HepG2 (cell line): ENCODE measurements around the gene SALL4. TPM values are rescaled to one million over a fixed set of nuclear protein-coding genes. Genes with fewer than 3 reads are reported as not detected.

Experiments used
- CC2D1A ChIP-seq: sonication (generic); formaldehyde crosslinking; IDR thresholded peaks from 2 replicates; pipeline ENCODE4 v1.8.1; 2023; ENCODE audit warnings: mild to moderate bottlenecking, missing genetic modification reagents
- NFE2L2 ChIP-seq: fragments of 150-350 bp; IDR thresholded peaks from 2 replicates; pipeline ENCODE4 v1.6.1; 2014; ENCODE audit warnings: low read length
- SOX6 ChIP-seq, 2 experiments: fragments of 450-650 bp in 1 of 2; sonication (generic) in 1 of 2; formaldehyde crosslinking in 1 of 2; IDR thresholded peaks; 2 replicates each; pipeline versions ENCODE4 v1.4.0 to v1.6.1; 2017 to 2020; ENCODE audit warnings: antibody characterized with exemption in 1 of 2, mild to moderate bottlenecking in 1 of 2, missing genetic modification reagents in 1 of 2
- TARDBP ChIP-seq: sonication (generic); formaldehyde crosslinking; IDR thresholded peaks from 2 replicates; pipeline ENCODE4 v1.8.0; 2022; ENCODE audit warnings: mild to moderate bottlenecking, missing genetic modification reagents
- U2AF2 ChIP-seq: fragments of 200-400 bp; formaldehyde crosslinking; IDR thresholded peaks from 2 replicates; pipeline ENCODE4 v1.6.1; 2017; ENCODE audit warnings: low read depth, mild to moderate bottlenecking, low read length
- ZFP41 ChIP-seq: sonication (generic); formaldehyde crosslinking; IDR thresholded peaks from 2 replicates; pipeline ENCODE4 v1.4.0; 2020; ENCODE audit warnings: mild to moderate bottlenecking, missing genetic modification reagents, borderline replicate concordance
- polyA plus RNA-seq, 8 experiments: library from polyadenylated mRNA; depleted of rRNA in 3 of 8; stranded (reverse) in 7 of 8; unstranded in 1 of 8; fragments of >200 nt; fragmentation: Illumina TruSeq in 4 of 8; extraction: Trizol in 4 of 8; gene quantifications; 2 replicates each; pipeline versions ENCODE4 v1.2.1 to v1.2.3, GENCODE V29; 2011 to 2016; ENCODE audit warnings: low read depth in 4 of 8, missing spikeins in 1 of 8, mixed read lengths in 1 of 8; ENCODE audit not compliant: insufficient read depth in 1 of 8
- total RNA-seq, 5 experiments: library from RNA; depleted of rRNA; stranded (reverse); fragments of >200 nt; fragmentation: Illumina TruSeq; extraction: Trizol; gene quantifications; 2 replicates each; pipeline ENCODE4 v1.2.3, GENCODE V29; 2016; ENCODE audit warnings: low read depth in 1 of 5
- TF ChIP-seq, protein P1 (sequence below): IDR thresholded peaks from 2 replicates; pipeline ENCODE4 v1.6.1; 2016; ENCODE audit warnings: low read depth, missing genetic modification reagents, missing compliant biosample characterization
- TF ChIP-seq, protein P2 (sequence below): sonication (generic); formaldehyde crosslinking; IDR thresholded peaks from 2 replicates; pipeline ENCODE4 v1.4.0; 2020; ENCODE audit warnings: mild to moderate bottlenecking, missing genetic modification reagents, borderline replicate concordance
- TF ChIP-seq, protein P3 (sequence below): sonication (generic); formaldehyde crosslinking; IDR thresholded peaks from 2 replicates; pipeline ENCODE4 v1.4.0; 2020; ENCODE audit warnings: missing genetic modification reagents, borderline replicate concordance
- TF ChIP-seq, protein P4 (sequence below): sonication (generic); formaldehyde crosslinking; IDR thresholded peaks from 2 replicates; pipeline ENCODE4 v1.5.1; 2020; ENCODE audit warnings: missing genetic modification reagents, mild to moderate bottlenecking, borderline replicate concordance
- TF ChIP-seq, protein P5 (sequence below): sonication (generic); formaldehyde crosslinking; IDR thresholded peaks from 2 replicates; pipeline ENCODE4 v1.4.0; 2020; ENCODE audit warnings: mild to moderate bottlenecking, missing genetic modification reagents

SALL4 gene
- total and polyA plus RNA-seq, 2 of the 13 experiments (the other 11 are each of a cell fraction or from before 2014, with no cell fraction given): 0.33 to 1.8 TPM

DNA sequence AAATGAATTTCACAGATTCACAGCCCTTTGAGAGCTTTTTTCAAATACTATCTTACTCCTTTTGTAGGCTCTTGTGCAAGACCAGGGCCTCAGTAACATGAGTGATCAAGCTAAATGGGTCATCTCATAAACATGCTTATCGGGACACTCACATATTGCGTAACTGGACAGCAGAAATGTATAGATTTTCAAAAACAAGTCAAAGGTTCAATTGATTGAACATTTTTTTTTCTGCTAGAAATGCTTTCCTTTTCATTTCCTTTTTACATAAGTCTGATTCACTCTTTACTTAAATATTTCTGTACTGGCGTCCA lies 8.7 kb upstream of the SALL4 start (continued):
- TF ChIP-seq TARDBP: peak; percentile 86; the same call in 1 of the 2 replicates
- no peak for TF ChIP-seq CC2D1A (CRISPR knock-in tag)
- no peak for TF ChIP-seq U2AF2
- no peak for TF ChIP-seq NFE2L2
- TF ChIP-seq ZFP41 (CRISPR knock-in tag): no peak
- TF ChIP-seq, protein P1, sequence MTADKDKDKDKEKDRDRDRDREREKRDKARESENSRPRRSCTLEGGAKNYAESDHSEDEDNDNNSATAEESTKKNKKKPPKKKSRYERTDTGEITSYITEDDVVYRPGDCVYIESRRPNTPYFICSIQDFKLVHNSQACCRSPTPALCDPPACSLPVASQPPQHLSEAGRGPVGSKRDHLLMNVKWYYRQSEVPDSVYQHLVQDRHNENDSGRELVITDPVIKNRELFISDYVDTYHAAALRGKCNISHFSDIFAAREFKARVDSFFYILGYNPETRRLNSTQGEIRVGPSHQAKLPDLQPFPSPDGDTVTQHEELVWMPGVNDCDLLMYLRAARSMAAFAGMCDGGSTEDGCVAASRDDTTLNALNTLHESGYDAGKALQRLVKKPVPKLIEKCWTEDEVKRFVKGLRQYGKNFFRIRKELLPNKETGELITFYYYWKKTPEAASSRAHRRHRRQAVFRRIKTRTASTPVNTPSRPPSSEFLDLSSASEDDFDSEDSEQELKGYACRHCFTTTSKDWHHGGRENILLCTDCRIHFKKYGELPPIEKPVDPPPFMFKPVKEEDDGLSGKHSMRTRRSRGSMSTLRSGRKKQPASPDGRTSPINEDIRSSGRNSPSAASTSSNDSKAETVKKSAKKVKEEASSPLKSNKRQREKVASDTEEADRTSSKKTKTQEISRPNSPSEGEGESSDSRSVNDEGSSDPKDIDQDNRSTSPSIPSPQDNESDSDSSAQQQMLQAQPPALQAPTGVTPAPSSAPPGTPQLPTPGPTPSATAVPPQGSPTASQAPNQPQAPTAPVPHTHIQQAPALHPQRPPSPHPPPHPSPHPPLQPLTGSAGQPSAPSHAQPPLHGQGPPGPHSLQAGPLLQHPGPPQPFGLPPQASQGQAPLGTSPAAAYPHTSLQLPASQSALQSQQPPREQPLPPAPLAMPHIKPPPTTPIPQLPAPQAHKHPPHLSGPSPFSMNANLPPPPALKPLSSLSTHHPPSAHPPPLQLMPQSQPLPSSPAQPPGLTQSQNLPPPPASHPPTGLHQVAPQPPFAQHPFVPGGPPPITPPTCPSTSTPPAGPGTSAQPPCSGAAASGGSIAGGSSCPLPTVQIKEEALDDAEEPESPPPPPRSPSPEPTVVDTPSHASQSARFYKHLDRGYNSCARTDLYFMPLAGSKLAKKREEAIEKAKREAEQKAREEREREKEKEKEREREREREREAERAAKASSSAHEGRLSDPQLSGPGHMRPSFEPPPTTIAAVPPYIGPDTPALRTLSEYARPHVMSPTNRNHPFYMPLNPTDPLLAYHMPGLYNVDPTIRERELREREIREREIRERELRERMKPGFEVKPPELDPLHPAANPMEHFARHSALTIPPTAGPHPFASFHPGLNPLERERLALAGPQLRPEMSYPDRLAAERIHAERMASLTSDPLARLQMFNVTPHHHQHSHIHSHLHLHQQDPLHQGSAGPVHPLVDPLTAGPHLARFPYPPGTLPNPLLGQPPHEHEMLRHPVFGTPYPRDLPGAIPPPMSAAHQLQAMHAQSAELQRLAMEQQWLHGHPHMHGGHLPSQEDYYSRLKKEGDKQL: peak; percentile 78; the same call in 1 of the 2 replicates
- TF ChIP-seq, protein P2, sequence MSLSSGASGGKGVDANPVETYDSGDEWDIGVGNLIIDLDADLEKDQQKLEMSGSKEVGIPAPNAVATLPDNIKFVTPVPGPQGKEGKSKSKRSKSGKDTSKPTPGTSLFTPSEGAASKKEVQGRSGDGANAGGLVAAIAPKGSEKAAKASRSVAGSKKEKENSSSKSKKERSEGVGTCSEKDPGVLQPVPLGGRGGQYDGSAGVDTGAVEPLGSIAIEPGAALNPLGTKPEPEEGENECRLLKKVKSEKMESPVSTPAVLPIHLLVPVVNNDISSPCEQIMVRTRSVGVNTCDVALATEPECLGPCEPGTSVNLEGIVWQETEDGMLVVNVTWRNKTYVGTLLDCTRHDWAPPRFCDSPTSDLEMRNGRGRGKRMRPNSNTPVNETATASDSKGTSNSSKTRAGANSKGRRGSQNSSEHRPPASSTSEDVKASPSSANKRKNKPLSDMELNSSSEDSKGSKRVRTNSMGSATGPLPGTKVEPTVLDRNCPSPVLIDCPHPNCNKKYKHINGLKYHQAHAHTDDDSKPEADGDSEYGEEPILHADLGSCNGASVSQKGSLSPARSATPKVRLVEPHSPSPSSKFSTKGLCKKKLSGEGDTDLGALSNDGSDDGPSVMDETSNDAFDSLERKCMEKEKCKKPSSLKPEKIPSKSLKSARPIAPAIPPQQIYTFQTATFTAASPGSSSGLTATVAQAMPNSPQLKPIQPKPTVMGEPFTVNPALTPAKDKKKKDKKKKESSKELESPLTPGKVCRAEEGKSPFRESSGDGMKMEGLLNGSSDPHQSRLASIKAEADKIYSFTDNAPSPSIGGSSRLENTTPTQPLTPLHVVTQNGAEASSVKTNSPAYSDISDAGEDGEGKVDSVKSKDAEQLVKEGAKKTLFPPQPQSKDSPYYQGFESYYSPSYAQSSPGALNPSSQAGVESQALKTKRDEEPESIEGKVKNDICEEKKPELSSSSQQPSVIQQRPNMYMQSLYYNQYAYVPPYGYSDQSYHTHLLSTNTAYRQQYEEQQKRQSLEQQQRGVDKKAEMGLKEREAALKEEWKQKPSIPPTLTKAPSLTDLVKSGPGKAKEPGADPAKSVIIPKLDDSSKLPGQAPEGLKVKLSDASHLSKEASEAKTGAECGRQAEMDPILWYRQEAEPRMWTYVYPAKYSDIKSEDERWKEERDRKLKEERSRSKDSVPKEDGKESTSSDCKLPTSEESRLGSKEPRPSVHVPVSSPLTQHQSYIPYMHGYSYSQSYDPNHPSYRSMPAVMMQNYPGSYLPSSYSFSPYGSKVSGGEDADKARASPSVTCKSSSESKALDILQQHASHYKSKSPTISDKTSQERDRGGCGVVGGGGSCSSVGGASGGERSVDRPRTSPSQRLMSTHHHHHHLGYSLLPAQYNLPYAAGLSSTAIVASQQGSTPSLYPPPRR (CRISPR knock-in tag): peak; percentile 83; the same call in 1 of the 2 replicates
- TF ChIP-seq, protein P3, sequence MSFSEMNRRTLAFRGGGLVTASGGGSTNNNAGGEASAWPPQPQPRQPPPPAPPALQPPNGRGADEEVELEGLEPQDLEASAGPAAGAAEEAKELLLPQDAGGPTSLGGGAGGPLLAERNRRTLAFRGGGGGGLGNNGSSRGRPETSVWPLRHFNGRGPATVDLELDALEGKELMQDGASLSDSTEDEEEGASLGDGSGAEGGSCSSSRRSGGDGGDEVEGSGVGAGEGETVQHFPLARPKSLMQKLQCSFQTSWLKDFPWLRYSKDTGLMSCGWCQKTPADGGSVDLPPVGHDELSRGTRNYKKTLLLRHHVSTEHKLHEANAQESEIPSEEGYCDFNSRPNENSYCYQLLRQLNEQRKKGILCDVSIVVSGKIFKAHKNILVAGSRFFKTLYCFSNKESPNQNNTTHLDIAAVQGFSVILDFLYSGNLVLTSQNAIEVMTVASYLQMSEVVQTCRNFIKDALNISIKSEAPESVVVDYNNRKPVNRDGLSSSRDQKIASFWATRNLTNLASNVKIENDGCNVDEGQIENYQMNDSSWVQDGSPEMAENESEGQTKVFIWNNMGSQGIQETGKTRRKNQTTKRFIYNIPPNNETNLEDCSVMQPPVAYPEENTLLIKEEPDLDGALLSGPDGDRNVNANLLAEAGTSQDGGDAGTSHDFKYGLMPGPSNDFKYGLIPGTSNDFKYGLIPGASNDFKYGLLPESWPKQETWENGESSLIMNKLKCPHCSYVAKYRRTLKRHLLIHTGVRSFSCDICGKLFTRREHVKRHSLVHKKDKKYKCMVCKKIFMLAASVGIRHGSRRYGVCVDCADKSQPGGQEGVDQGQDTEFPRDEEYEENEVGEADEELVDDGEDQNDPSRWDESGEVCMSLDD: no peak
- TF ChIP-seq, protein P4, sequence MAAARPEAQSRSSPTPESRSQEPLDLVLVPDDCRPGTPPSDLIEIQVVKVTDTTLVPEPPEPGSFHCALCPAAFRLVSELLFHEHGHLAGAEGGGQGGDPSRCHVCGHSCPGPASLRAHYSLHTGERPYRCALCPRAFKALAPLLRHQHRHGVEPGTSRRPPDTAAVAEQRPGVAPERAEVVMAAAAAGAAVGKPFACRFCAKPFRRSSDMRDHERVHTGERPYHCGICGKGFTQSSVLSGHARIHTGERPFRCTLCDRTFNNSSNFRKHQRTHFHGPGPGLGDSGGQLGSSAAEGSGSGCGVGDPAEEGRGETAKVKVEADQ: no peak
- TF ChIP-seq, protein P5, sequence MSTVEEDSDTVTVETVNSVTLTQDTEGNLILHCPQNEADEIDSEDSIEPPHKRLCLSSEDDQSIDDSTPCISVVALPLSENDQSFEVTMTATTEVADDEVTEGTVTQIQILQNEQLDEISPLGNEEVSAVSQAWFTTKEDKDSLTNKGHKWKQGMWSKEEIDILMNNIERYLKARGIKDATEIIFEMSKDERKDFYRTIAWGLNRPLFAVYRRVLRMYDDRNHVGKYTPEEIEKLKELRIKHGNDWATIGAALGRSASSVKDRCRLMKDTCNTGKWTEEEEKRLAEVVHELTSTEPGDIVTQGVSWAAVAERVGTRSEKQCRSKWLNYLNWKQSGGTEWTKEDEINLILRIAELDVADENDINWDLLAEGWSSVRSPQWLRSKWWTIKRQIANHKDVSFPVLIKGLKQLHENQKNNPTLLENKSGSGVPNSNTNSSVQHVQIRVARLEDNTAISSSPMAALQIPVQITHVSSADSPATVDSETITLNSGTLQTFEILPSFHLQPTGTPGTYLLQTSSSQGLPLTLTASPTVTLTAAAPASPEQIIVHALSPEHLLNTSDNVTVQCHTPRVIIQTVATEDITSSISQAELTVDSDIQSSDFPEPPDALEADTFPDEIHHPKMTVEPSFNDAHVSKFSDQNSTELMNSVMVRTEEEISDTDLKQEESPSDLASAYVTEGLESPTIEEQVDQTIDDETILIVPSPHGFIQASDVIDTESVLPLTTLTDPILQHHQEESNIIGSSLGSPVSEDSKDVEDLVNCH (CRISPR knock-in tag): no peak
- TF ChIP-seq SOX6 (IDR thresholded peaks at IDR 0.05): no peak
- TF ChIP-seq SOX6 (CRISPR knock-in tag; IDR thresholded peaks at IDR 0.05): peak; percentile 93
